Tibial nerve (tissue), 4 donors: ENCODE measurements around the gene KRT9.
"Not testable (repeated sequence)": the region's sequence is repeated elsewhere in the genome, so short reads cannot be mapped to it uniquely, and the experiment has no call there.

Source experiments
- EP300 ChIP-seq, 2 donors: sonication (generic); formaldehyde crosslinking; IDR thresholded peaks; one replicate each; pipeline ENCODE4 v1.6.1; 2017; ENCODE audit warnings: antibody characterized with exemption in 2 of 2, mild to moderate bottlenecking in 1 of 2
- POLR2A ChIP-seq, 2 donors: fragments of 450-650 bp; IDR thresholded peaks; one replicate each; pipeline ENCODE4 v1.6.1; 2017; ENCODE audit warnings: antibody characterized with exemption in 2 of 2, mild to moderate bottlenecking in 2 of 2, moderate library complexity in 2 of 2
- TF ChIP-seq, protein P1 (sequence below), 5 experiments: fragments of 200-600 bp in 3 of 5; fragments of 450-650 bp in 2 of 5; sonication (generic) in 3 of 5; IDR thresholded peaks; one replicate each; pipeline ENCODE4 v1.5.1; 2016 to 2019; ENCODE audit warnings: antibody characterized with exemption in 5 of 5, mild to moderate bottlenecking in 3 of 5, moderate library complexity in 2 of 5

DNA sequence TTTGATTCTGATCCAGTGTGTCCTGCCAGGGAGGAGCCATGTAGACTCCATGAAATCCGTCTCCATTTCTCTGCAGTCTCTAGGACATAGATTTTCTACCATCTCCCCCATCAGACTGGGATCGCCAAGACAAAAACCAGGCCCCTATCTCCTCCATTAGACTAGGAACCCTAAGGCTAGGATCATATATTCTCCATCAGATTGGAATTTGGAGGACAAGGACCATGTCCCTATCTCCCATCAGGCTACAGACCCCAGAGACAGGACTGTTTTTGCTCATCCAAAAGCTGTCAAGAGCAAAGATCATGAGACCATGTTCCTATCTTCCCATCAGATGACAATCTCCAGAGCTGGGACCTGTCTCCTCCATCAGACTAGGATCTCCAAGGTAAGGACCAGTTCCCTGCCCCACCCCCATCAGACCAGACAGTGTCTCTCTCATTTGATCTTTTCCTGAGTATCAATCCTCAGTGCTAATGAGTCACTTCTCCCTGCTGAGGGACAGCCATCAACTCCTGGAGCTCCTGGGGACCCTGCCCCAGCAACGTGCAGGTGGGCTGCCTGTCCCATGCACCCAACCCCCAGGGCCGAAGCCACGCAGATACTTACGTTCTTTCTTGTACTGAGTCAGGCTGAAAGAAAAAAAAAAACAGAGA lies 48.2 kb upstream of the KRT9 start:
- TF ChIP-seq EP300, POLR2A (IDR thresholded peaks at IDR 0.05): not testable (repeated sequence)
- TF ChIP-seq, protein P1, sequence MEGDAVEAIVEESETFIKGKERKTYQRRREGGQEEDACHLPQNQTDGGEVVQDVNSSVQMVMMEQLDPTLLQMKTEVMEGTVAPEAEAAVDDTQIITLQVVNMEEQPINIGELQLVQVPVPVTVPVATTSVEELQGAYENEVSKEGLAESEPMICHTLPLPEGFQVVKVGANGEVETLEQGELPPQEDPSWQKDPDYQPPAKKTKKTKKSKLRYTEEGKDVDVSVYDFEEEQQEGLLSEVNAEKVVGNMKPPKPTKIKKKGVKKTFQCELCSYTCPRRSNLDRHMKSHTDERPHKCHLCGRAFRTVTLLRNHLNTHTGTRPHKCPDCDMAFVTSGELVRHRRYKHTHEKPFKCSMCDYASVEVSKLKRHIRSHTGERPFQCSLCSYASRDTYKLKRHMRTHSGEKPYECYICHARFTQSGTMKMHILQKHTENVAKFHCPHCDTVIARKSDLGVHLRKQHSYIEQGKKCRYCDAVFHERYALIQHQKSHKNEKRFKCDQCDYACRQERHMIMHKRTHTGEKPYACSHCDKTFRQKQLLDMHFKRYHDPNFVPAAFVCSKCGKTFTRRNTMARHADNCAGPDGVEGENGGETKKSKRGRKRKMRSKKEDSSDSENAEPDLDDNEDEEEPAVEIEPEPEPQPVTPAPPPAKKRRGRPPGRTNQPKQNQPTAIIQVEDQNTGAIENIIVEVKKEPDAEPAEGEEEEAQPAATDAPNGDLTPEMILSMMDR (IDR thresholded peaks at IDR 0.05) = not testable (repeated sequence)
